Naive thymus-derived CD8-positive, alpha-beta T cell (primary cell): ENCODE measurements around the gene BLID. TPM values are rescaled to one million over a fixed set of nuclear protein-coding genes. Genes with fewer than 3 reads are reported as not detected.

Source experiments
- ATAC-seq, 2 donors: fragments of 150-1000 bp; cut with Tn5 transposase in 1 of 2; sonication (Bioruptor Pico), chemical (Tn5 transposase) in 1 of 2; 1 replicate in 1 of 2; 2 replicates in 1 of 2; pipeline ENCODE4 v1.10.0; 2021; ENCODE audit warnings: mild to moderate bottlenecking in 2 of 2, moderate library complexity in 2 of 2
- POLR2A ChIA-PET: fragments of 350-600 bp; sonication (Branson Sonifier 250); formaldehyde crosslinking; loops from one replicate; lab custom pipeline; 2021; ENCODE audit warnings: antibody characterized with exemption; lab: Charles Lee
- DNase-seq, 10 donors: peaks; one replicate each; pipeline versions ENCODE4 v3.0.0 to v3.0.0-alpha.2; 2020 to 2022
- H3K27ac Mint-ChIP-seq, 10 donors: one replicate each; pipeline ENCODE4 v1.8.0; 2020 to 2022; ENCODE audit warnings: mild to moderate bottlenecking in 10 of 10, mixed read lengths in 10 of 10, moderate library complexity in 4 of 10, inconsistent platforms in 1 of 10
- H3K27me3 Mint-ChIP-seq, 5 donors: one replicate each; pipeline ENCODE4 v1.8.0; 2021 to 2022; ENCODE audit warnings: mixed read lengths in 5 of 5
- H3K36me3 Mint-ChIP-seq, 3 donors: one replicate each; pipeline ENCODE4 v1.8.0; 2020 to 2022; ENCODE audit warnings: mixed read lengths in 3 of 3, mild to moderate bottlenecking in 2 of 3, inconsistent platforms in 1 of 3
- H3K4me1 Mint-ChIP-seq, 4 donors: one replicate each; pipeline ENCODE4 v1.8.0; 2021 to 2022; ENCODE audit warnings: mixed read lengths in 4 of 4
- H3K4me3 Mint-ChIP-seq, 10 donors: one replicate each; pipeline ENCODE4 v1.8.0; 2020 to 2022; ENCODE audit warnings: mild to moderate bottlenecking in 10 of 10, mixed read lengths in 10 of 10, moderate library complexity in 6 of 10, inconsistent platforms in 1 of 10
- H3K9me3 Mint-ChIP-seq, 9 donors: one replicate each; pipeline ENCODE4 v1.8.0; 2020 to 2022; ENCODE audit warnings: mixed read lengths in 9 of 9, mild to moderate bottlenecking in 3 of 9, inconsistent platforms in 1 of 9, moderate library complexity in 1 of 9
- polyA plus RNA-seq, 3 donors: library from polyadenylated mRNA; unstranded; fragments of 300-500 nt; fragmentation: Illumina TruSeq; gene quantifications; one replicate each; pipeline ENCODE4 v1.2.3, GENCODE V29; 2021
- total RNA-seq, 8 experiments: library from RNA in 2 of 8; stranded (reverse) in 2 of 8; gene quantifications; one replicate each; pipeline ENCODE4 v1.2.3 and lab custom pipeline; 2021 to 2026

BLID gene
- total RNA-seq (not detected), polyA plus RNA-seq (not detected), total RNA-seq (lab: John Stamatoyannopoulos, UW) (0 reads per million in 6 experiments)

- ATAC-seq (no peak), DNase-seq (no peak)
- Mint-ChIP-seq H3K27me3 (peaks cover 0 to 27% (median 9%) of the 10 kb centered on the region in 5 donors), H3K27ac (no peak within 1 kb of the TSS), H3K4me3 (no peak within 1 kb of the TSS), H3K36me3 (no peaks in the 10 kb centered on the region), H3K9me3 (peaks cover 0 to 10% (median 0%) of the 10 kb centered on the region in 9 donors), H3K4me1 (no peaks in the 10 kb centered on the region)
- POLR2A ChIA-PET: no interaction called here
Observed at GRCh38 chr11:122115524-122116379, at the start of gene BLID. Gene BLID (minus strand): TSS chr11:122116215. CDS start chr11:122115922, 293 bp downstream.

GRCh38 chr11:122163053-122163819 is 47.2 kb upstream of the BLID start:
- Mint-ChIP-seq H3K36me3 (no peaks in the 10 kb centered on the region), H3K4me1 (no peaks in the 10 kb centered on the region), H3K9me3 (no peaks in the 10 kb centered on the region), H3K27me3 (peaks cover 2 to 20% (median 9%) of the 10 kb centered on the region in 5 donors), H3K4me3 (no peak overlapping the region), H3K27ac (no peak overlapping the region)
- no peak for DNase-seq
- ATAC-seq: no peak
- POLR2A ChIA-PET: no interaction called here

GRCh38 chr11:122162095-122162494 is 46.1 kb upstream of the BLID start:
- peaks cover 4 to 20% (median 10%) of the 10 kb centered on the region in 5 donors for H3K27me3 Mint-ChIP-seq
- H3K4me1 Mint-ChIP-seq: peaks cover 1 to 10% (median 9%) of the 10 kb centered on the region in 4 donors
- no peak overlapping the region for H3K27ac Mint-ChIP-seq
- POLR2A ChIA-PET: no interaction called here
- ATAC-seq (no peak), DNase-seq (no peak)
- H3K9me3 Mint-ChIP-seq: no peaks in the 10 kb centered on the region
- no peaks in the 10 kb centered on the region for H3K36me3 Mint-ChIP-seq
- no peak overlapping the region for H3K4me3 Mint-ChIP-seq

GRCh38 chr11:122160841-122161590 is 45.0 kb upstream of the BLID start:
- Mint-ChIP-seq H3K36me3 (no peaks in the 10 kb centered on the region), H3K27ac (no peak overlapping the region), H3K4me3 (no peak overlapping the region), H3K4me1 (peaks cover 5 to 19% (median 15%) of the 10 kb centered on the region in 4 donors), H3K9me3 (no peaks in the 10 kb centered on the region), H3K27me3 (peaks cover 2 to 30% (median 10%) of the 10 kb centered on the region in 5 donors)
- POLR2A ChIA-PET: no interaction called here
- no peak for ATAC-seq
- no peak for DNase-seq

- Mint-ChIP-seq H3K27me3 (peaks cover 2 to 20% (median 7%) of the 10 kb centered on the region in 5 donors), H3K4me3 (no peak overlapping the region), H3K9me3 (no peaks in the 10 kb centered on the region), H3K36me3 (no peaks in the 10 kb centered on the region), H3K27ac (no peak overlapping the region), H3K4me1 (peaks cover 5 to 19% (median 15%) of the 10 kb centered on the region in 4 donors)
- ATAC-seq (no peak), DNase-seq (no peak)
- POLR2A ChIA-PET: no interaction called here
Observed at GRCh38 chr11:122159861-122160260, 43.8 kb upstream of the BLID start.

- Mint-ChIP-seq H3K27me3 (peaks cover 4 to 23% (median 7%) of the 10 kb centered on the region in 5 donors), H3K27ac (no peak overlapping the region), H3K9me3 (no peaks in the 10 kb centered on the region), H3K36me3 (no peaks in the 10 kb centered on the region), H3K4me1 (peaks cover 5 to 19% (median 15%) of the 10 kb centered on the region in 4 donors), H3K4me3 (no peak overlapping the region)
- POLR2A ChIA-PET: no interaction called here
- no peak for DNase-seq
- ATAC-seq: no peak
Observed at GRCh38 chr11:122159173-122159721, 43.2 kb upstream of the BLID start.

GRCh38 chr11:122158171-122158570 is 42.2 kb upstream of the BLID start:
- peaks cover 5 to 19% (median 15%) of the 10 kb centered on the region in 4 donors for H3K4me1 Mint-ChIP-seq
- no peak overlapping the region for H3K27ac Mint-ChIP-seq

GRCh38 chr11:122157653-122158161 is 41.7 kb upstream of the BLID start:
- H3K27me3 Mint-ChIP-seq: peaks cover 6 to 26% (median 7%) of the 10 kb centered on the region in 5 donors
- peaks cover 5 to 19% (median 15%) of the 10 kb centered on the region in 4 donors for H3K4me1 Mint-ChIP-seq
- no peak for ATAC-seq
- POLR2A ChIA-PET: no interaction called here
- H3K9me3 Mint-ChIP-seq: no peaks in the 10 kb centered on the region
- DNase-seq: no peak
- H3K4me3 Mint-ChIP-seq: peak overlapping the region in 8 of 10 donors; percentile 22 to 72 (median 52)
- H3K27ac Mint-ChIP-seq: peak overlapping the region in 1 of 10 donors; percentile 56
- no peaks in the 10 kb centered on the region for H3K36me3 Mint-ChIP-seq

More at GRCh38 chr11:122158171-122158570, 42.2 kb upstream of the BLID start:
- Mint-ChIP-seq H3K4me3 (no peak overlapping the region), H3K36me3 (no peaks in the 10 kb centered on the region), H3K9me3 (no peaks in the 10 kb centered on the region), H3K27me3 (peaks cover 6 to 26% (median 7%) of the 10 kb centered on the region in 5 donors)
- DNase-seq (no peak), ATAC-seq (no peak)
- POLR2A ChIA-PET: no interaction called here

- Mint-ChIP-seq H3K27ac (peak overlapping the region in 3 of 10 donors; percentile 30 to 71 (median 56)), H3K27me3 (peaks cover 6 to 30% (median 9%) of the 10 kb centered on the region in 5 donors), H3K36me3 (no peaks in the 10 kb centered on the region), H3K4me1 (peaks cover 5 to 19% (median 15%) of the 10 kb centered on the region in 4 donors), H3K4me3 (peak overlapping the region in 8 of 10 donors; percentile 8 to 72 (median 52)), H3K9me3 (no peaks in the 10 kb centered on the region)
- POLR2A ChIA-PET: no interaction called here
- no peak for DNase-seq
- no peak for ATAC-seq
Observed at GRCh38 chr11:122156940-122157382, 40.9 kb upstream of the BLID start.

GRCh38 chr11:122155765-122156527 is 39.9 kb upstream of the BLID start:
- no peak for ATAC-seq
- no peak for DNase-seq
- Mint-ChIP-seq H3K27ac (peak overlapping the region in 1 of 10 donors; percentile 71), H3K36me3 (no peaks in the 10 kb centered on the region), H3K4me1 (peaks cover 5 to 19% (median 15%) of the 10 kb centered on the region in 4 donors), H3K27me3 (peaks cover 6 to 30% (median 9%) of the 10 kb centered on the region in 5 donors), H3K4me3 (peak overlapping the region in 2 of 10 donors; percentile 33 to 39), H3K9me3 (no peaks in the 10 kb centered on the region)
- POLR2A ChIA-PET: no interaction called here

- POLR2A ChIA-PET: no interaction called here
- no peak for ATAC-seq
- Mint-ChIP-seq H3K36me3 (no peaks in the 10 kb centered on the region), H3K4me1 (peaks cover 5 to 19% (median 15%) of the 10 kb centered on the region in 4 donors), H3K9me3 (no peaks in the 10 kb centered on the region), H3K27ac (no peak overlapping the region), H3K27me3 (peaks cover 3 to 25% (median 7%) of the 10 kb centered on the region in 5 donors), H3K4me3 (no peak overlapping the region)
- DNase-seq: no peak
Observed at GRCh38 chr11:122154994-122155393, 39.0 kb upstream of the BLID start.
